Stimulated activated memory B cell treated with anti-CD40 and anti-IgM and Interleukin-4, amounts not matched to agents 10 μg/mL and 1 μg/mL and 100 μg/mL, for 72 hours (primary cell): Measurements from ENCODE around the gene CCDC85C.

Source experiments
- ATAC-seq: fragments of 150-1000 bp; cut with Tn5 transposase; 2 replicates; pipeline ENCODE4 v1.10.0; 2021
- H3K27ac Mint-ChIP-seq: one replicate; pipeline ENCODE4 v1.8.0; 2022; ENCODE audit warnings: mild to moderate bottlenecking, mixed read lengths
- H3K27me3 Mint-ChIP-seq: one replicate; pipeline ENCODE4 v1.8.0; 2022; ENCODE audit warnings: mixed read lengths
- H3K36me3 Mint-ChIP-seq: one replicate; pipeline ENCODE4 v1.8.0; 2022; ENCODE audit warnings: mixed read lengths
- H3K4me1 Mint-ChIP-seq: one replicate; pipeline ENCODE4 v1.8.0; 2022; ENCODE audit warnings: mixed read lengths
- H3K4me3 Mint-ChIP-seq: one replicate; pipeline ENCODE4 v1.8.0; 2022; ENCODE audit warnings: mild to moderate bottlenecking, moderate library complexity, mixed read lengths
- H3K9me3 Mint-ChIP-seq: one replicate; pipeline ENCODE4 v1.8.0; 2022; ENCODE audit warnings: mixed read lengths

Gene CCDC85C

DNA sequence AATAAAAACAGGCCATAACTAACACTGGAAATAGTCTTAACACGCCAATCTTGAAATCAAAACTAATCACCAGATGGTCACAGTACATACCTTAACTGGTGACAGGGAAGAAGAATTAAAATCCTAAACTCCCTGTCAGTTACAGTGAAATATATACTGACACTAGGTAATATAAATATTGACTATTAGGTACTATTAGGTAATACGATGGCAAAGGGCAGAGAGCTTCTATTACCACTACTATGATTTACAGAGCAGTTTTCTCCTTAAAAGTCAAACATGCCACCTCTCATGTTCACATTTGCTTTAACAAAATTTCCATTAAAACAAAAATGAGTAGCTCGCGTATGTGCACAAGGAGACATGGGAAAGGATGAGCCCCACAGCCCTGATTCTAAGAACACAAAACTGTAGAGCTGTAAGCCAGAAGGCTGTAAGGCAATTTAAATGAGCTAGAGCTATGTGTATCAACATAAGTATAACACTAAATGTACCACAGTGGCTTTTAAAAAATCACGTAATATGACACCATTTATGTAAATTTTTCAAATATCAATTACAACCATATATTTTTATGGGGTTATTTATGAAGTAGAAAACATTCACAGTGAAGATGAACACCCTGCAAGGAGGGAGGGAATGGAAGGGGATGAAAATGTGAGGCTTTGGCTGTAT, 142.5 kb downstream of the CCDC85C start:
- Mint-ChIP-seq H3K27me3 (no peaks in the 10 kb centered on the region), H3K27ac (no peak overlapping the region), H3K36me3 (peaks cover 72% of the 10 kb centered on the region), H3K9me3 (no peaks in the 10 kb centered on the region), H3K4me3 (no peak overlapping the region), H3K4me1 (no peaks in the 10 kb centered on the region)
- ATAC-seq, result no peak

- Mint-ChIP-seq H3K4me3 (no peak overlapping the region), H3K9me3 (no peaks in the 10 kb centered on the region), H3K27me3 (no peaks in the 10 kb centered on the region), H3K4me1 (no peaks in the 10 kb centered on the region), H3K36me3 (peaks cover 73% of the 10 kb centered on the region), H3K27ac (no peak overlapping the region)
- no peak for ATAC-seq
Measured at GRCh38 chr14:99460793-99461192, 143.2 kb downstream of the CCDC85C start.

DNA sequence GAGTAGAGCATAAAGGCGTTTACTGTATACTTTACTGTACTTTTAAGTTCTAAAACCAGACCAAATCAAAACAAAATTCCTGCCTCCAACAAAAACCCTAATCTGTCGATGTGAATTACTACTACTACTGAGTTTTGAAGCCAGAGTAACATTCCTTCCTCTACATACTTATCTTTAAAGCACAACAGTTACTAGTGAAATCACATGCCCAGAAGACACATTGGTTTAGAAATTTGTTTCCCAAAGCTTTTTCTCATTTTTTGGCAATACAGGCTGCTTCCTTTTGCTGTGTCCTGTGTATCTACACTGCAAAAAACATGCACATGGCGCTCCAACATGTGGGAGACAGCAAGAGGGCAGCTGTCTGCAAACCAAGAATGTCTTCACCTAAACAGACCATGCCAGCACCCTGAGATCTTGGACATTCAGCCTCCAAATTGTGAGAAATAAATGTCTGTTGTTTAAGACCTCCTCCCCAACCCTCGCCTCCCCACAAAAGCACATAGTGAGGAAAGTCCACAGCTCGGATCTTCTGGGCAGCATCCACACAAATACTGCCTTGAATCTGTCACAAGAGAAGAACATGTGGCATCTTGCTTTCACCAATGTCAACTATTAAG, 144.4 kb downstream of the CCDC85C start:
- no peak overlapping the region for H3K27ac Mint-ChIP-seq
- H3K4me3 Mint-ChIP-seq, result no peak overlapping the region
- H3K36me3 Mint-ChIP-seq, result peaks cover 71% of the 10 kb centered on the region

DNA sequence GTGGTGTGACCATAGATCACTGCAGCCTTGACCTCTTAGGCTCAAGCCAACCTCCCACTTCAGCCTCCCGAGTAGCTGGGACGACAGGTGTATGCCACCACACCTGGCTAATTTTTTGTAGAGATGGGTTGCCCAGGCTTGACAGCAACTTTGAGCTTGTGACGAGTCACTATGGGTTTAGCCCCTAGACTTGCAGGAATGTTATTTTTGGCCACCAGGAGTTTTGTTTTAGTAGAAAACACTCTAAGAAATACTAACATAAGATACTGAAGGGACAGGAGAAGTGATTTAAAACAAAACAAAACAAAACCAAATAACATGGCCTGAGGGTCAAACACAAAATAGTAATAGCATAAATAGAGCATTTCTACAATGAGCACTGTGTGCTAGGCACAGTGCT, 149.8 kb downstream of the CCDC85C start:
- Mint-ChIP-seq H3K4me1 (no peaks in the 10 kb centered on the region), H3K9me3 (no peaks in the 10 kb centered on the region), H3K36me3 (peaks cover 49% of the 10 kb centered on the region), H3K27ac (no peak overlapping the region), H3K4me3 (no peak overlapping the region), H3K27me3 (no peaks in the 10 kb centered on the region)
- no peak for ATAC-seq

More for the DNA sequence above, 144.4 kb downstream of the CCDC85C start:
- ATAC-seq, result no peak
- no peaks in the 10 kb centered on the region for H3K9me3 Mint-ChIP-seq
- H3K27me3 Mint-ChIP-seq, result no peaks in the 10 kb centered on the region
- no peaks in the 10 kb centered on the region for H3K4me1 Mint-ChIP-seq

DNA sequence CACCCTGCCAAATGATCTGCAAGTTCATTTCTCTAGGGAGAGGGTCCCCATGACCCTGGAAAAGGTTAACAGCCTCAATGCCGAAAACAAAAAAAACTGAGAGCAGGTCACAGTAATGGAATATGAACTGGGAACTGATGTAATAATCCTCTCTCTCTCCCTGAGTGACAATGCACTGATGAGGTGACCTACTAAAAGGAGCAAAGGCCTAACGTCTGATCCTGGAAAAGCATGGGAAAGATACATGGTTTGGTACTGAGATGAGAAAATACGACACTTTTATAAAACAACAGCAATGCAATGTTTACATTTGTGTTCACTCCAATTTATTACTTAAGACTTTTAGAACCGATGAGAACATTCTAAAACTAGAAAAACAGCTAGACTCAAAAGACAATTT, 151.0 kb downstream of the CCDC85C start:
- Mint-ChIP-seq H3K36me3 (peaks cover 56% of the 10 kb centered on the region), H3K27ac (no peak overlapping the region), H3K4me1 (no peaks in the 10 kb centered on the region), H3K27me3 (no peaks in the 10 kb centered on the region), H3K9me3 (no peaks in the 10 kb centered on the region), H3K4me3 (no peak overlapping the region)
- ATAC-seq, result no peak

- Mint-ChIP-seq H3K27ac (no peak overlapping the region), H3K9me3 (no peaks in the 10 kb centered on the region), H3K4me1 (no peaks in the 10 kb centered on the region), H3K27me3 (no peaks in the 10 kb centered on the region), H3K36me3 (peaks cover 59% of the 10 kb centered on the region), H3K4me3 (no peak overlapping the region)
- ATAC-seq, result no peak
Measured at GRCh38 chr14:99451234-99451633, 152.8 kb downstream of the CCDC85C start.

DNA sequence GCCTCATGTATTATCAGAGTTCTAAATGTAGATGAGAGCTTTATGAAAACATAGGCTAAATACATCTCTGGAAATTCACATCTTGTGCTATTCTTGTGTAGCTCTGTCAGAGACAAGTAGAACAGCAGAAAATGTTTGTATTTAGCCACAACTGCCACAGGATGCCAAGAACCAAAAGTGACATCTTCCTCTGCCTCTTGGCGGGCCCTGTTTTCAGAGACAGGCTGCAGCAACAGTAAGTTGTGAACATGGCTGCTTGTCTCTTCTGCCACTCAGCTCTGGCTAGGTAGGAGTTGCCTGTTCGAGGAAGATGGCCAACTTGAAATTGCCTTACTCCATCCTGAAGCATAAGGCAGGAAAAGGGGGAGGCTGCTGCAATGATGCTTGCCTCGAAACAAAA, 153.7 kb downstream of the CCDC85C start:
- Mint-ChIP-seq H3K4me1 (no peaks in the 10 kb centered on the region), H3K9me3 (no peaks in the 10 kb centered on the region), H3K36me3 (peaks cover 66% of the 10 kb centered on the region), H3K27me3 (no peaks in the 10 kb centered on the region), H3K27ac (no peak overlapping the region), H3K4me3 (no peak overlapping the region)
- ATAC-seq, result no peak
